ENCODE results near the gene FBLN1.
"Not testable (repeated sequence)": the region's sequence is repeated elsewhere in the genome, so short reads cannot be mapped to it uniquely, and the experiment has no call there.

FBLN1 gene

DNA sequence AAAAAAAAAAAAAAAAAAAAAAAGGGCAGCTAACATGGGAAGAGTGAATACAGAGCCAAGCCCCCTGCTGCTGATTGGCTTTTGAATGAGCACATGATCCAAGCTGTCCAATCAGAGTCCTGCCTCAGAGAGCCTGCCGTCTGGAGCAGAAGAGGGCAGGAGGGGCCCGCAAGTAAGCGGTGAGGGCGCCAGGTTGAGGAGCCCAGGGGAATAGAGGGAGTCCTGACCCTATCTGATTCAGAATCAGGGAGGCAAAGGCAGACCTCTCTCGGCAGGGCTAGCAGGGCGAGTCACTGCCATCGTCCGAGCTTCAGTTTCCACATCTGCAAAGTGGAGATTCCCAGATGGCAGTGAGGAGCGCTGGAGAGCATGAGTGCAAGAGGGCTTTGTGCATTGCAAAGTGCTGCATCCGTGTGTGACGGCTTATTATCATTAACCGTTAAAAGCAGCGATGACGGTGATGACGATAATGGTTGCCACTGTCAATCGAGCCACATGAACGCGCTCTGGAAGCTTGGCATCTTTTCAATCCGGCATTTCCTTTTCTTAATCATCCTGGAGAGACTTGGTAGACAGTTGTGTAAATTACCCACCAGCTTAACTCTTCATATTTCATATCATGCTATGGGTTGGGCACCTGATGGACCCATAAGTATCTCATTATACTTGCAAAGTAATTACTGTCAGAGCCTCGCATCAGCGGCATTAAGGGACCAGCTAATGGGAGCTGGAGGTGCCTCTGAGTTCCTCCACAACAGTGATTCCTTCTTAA is 100.3 kb downstream of the FBLN1 start:
- Mint-ChIP-seq H3K9me3 (no peaks in the 10 kb centered on the region), H3K4me3 (no peak overlapping the region), H3K27me3 (peaks cover 6% of the 10 kb centered on the region), H3K36me3 (ENCODE audit: low read depth) (no peaks in the 10 kb centered on the region), H3K4me1 (ENCODE audit: low read depth) (no peaks in the 10 kb centered on the region), H3K27ac (no peak overlapping the region)
- DNase-seq = no peak

DNA sequence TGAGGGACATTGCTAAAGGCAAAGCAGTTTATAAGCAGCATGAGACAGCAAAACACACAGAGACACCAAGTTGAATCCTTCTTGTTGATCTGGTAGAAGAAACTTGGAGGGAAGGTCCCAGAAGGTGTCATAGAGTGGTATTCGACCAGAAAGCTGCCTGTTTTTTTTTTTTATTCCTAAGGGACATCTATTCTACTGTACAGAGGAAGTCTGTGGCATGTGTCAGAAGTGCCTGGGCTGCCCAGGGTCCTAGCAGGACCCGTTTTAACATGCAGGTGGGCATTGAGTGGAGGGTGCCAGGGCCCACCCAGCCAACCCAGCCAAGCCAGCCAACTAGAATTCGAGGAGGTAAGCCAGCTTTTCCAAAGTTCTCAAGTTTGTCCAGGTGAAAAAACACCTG is 100.9 kb downstream of the FBLN1 start:
- Mint-ChIP-seq H3K27ac (no peak overlapping the region), H3K27me3 (peaks cover 6% of the 10 kb centered on the region), H3K4me1 (ENCODE audit: low read depth) (peaks cover 5% of the 10 kb centered on the region), H3K4me3 (no peak overlapping the region), H3K9me3 (no peaks in the 10 kb centered on the region), H3K36me3 (ENCODE audit: low read depth) (no peaks in the 10 kb centered on the region)
- DNase-seq = no peak

DNA sequence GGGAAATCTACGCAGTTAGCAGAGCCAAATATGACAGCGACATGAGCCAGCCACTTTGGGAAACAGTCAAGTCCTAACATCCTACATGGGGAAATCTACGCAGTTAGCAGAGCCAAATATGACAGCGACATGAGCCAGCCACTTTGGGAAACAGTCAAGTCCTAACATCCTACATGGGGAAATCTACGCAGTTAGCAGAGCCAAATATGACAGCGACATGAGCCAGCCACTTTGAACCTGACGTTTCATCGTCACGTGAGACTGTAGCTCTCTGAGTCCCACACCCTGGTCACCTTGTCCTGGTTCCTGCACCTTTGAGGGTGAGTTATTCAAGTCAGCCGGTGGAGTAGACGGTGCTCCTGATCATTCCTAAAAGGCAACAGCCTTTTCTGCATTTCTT is 105.4 kb downstream of the FBLN1 start:
- not testable (repeated sequence) for H3K9me3 Mint-ChIP-seq; H3K27ac Mint-ChIP-seq; H3K4me3 Mint-ChIP-seq; H3K36me3 Mint-ChIP-seq (ENCODE audit: low read depth); H3K27me3 Mint-ChIP-seq; DNase-seq
- peaks cover 14% of the 10 kb centered on the region for H3K4me1 Mint-ChIP-seq (ENCODE audit: low read depth)

DNA sequence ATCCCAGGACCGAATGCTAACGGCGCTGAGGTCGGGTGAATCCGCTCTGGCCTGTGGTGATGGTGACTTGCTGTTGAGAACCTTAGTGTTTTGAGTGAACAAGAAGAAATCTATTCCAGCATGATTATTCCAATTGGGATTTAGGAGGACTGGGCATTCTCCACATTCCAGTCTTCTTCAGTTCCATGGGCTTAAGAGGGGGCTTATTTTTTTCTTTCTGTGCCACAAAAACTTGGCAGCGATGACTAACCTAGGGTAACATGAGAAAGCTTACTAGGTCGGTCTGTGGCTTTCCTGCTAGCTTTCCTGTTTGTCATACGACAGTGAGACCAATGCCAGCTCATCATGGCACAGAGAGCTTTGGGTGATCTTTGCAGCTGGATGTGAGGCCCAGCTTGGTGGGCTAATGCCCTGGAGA is 106.1 kb downstream of the FBLN1 start:
- Mint-ChIP-seq H3K4me1 (ENCODE audit: low read depth) (peaks cover 14% of the 10 kb centered on the region), H3K9me3 (no peaks in the 10 kb centered on the region), H3K4me3 (no peak overlapping the region), H3K36me3 (ENCODE audit: low read depth) (no peaks in the 10 kb centered on the region), H3K27me3 (peaks cover 4% of the 10 kb centered on the region), H3K27ac (peak overlapping the region; percentile 63)
- no peak for DNase-seq

DNA sequence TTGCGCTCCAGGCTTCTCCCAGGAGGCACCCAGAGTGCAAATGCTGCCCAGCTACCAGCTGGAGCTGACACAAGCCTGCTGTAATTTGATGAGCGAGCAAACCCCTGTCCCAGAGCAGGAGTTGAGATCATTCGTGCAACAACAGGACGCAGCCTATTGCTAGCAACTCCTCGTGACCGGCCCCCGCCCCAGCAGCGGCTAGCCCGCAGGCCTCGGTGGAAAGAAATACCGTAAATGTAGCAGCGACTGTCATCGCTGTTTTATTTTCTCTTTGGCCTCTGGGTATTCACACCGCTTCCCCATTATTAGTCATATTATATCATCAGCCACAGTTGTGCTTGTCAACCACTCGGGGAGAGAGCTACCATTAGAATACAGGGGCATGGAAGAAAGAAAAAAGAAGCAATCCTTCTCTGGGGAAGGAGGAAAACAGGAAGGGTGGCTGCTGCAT is 109.8 kb downstream of the FBLN1 start:
- peak; percentile 41 for DNase-seq
- Mint-ChIP-seq H3K27ac (peak overlapping the region; percentile 39), H3K4me3 (no peak overlapping the region), H3K27me3 (no peaks in the 10 kb centered on the region), H3K9me3 (no peaks in the 10 kb centered on the region), H3K36me3 (ENCODE audit: low read depth) (no peaks in the 10 kb centered on the region), H3K4me1 (ENCODE audit: low read depth) (peaks cover 14% of the 10 kb centered on the region)

DNA sequence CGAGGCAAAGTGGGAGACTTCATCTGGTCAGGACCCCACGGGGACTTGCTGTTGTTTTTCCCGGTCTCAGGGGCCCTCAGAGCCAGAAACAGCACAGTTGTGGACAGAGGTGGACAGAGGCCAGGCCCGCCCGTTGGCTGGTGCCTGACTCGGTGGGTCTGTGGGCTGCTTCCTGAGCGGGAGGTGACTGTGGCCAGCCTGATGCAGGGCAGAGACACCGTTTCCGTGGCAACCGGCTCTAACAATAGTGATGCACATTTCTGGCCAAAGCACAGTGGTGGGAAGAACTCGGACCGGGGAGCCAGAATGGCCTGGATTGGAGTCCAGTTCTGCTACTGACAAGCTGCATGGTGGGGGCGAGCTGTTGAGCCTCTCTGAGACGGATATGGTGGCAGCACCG is 110.3 kb downstream of the FBLN1 start:
- Mint-ChIP-seq H3K27ac (peak overlapping the region; percentile 39), H3K4me1 (ENCODE audit: low read depth) (peaks cover 14% of the 10 kb centered on the region), H3K4me3 (no peak overlapping the region), H3K36me3 (ENCODE audit: low read depth) (no peaks in the 10 kb centered on the region), H3K9me3 (no peaks in the 10 kb centered on the region), H3K27me3 (no peaks in the 10 kb centered on the region)
- no peak for DNase-seq

DNA sequence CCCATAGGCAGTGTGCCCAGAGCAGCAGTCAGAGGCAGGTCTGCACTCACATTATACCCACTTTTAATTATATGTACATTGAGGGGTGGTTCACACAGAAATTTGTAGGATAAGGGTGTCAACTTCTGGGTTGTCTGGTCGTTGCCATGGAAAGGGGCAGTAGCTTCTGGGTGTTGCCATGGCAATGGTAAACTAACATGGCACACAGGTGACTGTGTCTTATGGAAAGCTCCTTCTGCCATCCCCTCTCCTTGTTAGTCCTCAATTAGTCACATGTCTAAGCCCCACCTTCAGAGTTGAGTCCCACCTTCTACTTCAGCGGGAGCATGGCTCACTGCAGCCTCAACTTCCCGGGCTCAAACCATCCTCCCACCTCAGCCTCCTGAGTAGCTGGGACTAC is 112.7 kb downstream of the FBLN1 start:
- Mint-ChIP-seq H3K36me3 (ENCODE audit: low read depth) (no peaks in the 10 kb centered on the region), H3K4me1 (ENCODE audit: low read depth) (peaks cover 10% of the 10 kb centered on the region), H3K9me3 (no peaks in the 10 kb centered on the region), H3K4me3 (no peak overlapping the region), H3K27ac (no peak overlapping the region), H3K27me3 (no peaks in the 10 kb centered on the region)
- DNase-seq = no peak

DNA sequence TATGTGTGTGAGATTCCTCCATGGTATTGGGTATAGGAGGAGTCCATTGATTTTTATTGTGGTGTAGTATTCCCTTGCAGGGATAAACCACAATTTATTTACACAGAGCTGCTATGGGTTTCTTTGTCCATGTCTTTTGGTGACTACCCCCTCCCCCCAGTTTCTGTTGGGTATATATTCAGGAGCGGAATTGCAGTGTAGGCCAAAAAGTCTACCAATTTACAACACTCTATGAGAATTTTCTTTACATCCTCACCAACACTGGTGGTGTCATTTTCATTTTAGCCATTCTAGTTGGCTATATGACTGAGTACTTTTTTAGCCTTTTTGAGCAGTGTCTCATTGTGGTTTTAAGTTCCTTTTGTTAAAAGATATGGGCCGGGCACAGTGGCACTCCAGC is 113.7 kb downstream of the FBLN1 start:
- Mint-ChIP-seq H3K36me3 (ENCODE audit: low read depth) (no peaks in the 10 kb centered on the region), H3K9me3 (no peaks in the 10 kb centered on the region), H3K27me3 (no peaks in the 10 kb centered on the region), H3K27ac (no peak overlapping the region), H3K4me1 (ENCODE audit: low read depth) (peaks cover 10% of the 10 kb centered on the region), H3K4me3 (no peak overlapping the region)
- no peak for DNase-seq

DNA sequence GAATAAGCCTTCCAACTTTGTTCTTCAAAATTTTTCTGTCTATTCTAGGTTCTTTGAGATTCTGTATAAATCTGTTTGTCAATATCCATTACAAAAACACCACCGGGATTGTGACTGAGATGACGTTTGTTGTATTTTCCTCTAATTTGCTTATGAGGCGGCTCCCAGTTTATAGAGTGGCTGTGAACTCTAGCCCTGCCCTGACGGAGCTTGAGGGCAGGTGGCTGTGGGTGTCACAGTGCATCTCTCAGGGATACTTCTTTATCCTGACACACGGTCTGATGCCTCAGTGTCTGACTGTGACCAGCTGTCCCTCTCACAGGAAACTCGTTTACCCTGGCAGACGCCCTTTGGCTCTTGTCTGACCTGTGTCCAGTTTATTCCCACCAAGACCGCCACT is 115.3 kb downstream of the FBLN1 start:
- DNase-seq = no peak
- no peaks in the 10 kb centered on the region for H3K36me3 Mint-ChIP-seq (ENCODE audit: low read depth)
- no peak overlapping the region for H3K27ac Mint-ChIP-seq
- H3K27me3 Mint-ChIP-seq = no peaks in the 10 kb centered on the region
- H3K4me3 Mint-ChIP-seq = no peak overlapping the region
- peaks cover 5% of the 10 kb centered on the region for H3K4me1 Mint-ChIP-seq (ENCODE audit: low read depth)
- no peaks in the 10 kb centered on the region for H3K9me3 Mint-ChIP-seq

DNA sequence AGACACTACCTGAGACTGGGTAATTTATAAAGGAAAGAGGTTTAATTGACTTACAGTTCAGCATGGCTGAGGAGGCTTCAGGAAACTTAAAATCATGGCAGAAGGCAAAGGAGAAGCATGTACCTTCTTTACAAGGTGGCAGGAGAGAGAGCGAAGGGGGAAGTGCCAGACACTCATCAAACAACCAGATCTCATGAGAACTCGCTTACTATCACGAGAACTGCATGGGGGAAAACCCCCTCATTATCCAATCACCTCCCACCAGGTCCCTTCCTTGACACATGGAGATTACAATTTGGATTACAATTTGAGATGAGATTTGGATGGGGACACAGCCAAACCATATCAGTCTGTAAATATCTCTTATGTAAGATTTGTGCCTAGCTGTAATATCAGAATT is 118.0 kb downstream of the FBLN1 start:
- no peak for DNase-seq
- H3K27me3 Mint-ChIP-seq = no peaks in the 10 kb centered on the region
- H3K27ac Mint-ChIP-seq = no peak overlapping the region
- no peak overlapping the region for H3K4me3 Mint-ChIP-seq
- peaks cover 5% of the 10 kb centered on the region for H3K4me1 Mint-ChIP-seq (ENCODE audit: low read depth)
- no peaks in the 10 kb centered on the region for H3K9me3 Mint-ChIP-seq
- H3K36me3 Mint-ChIP-seq (ENCODE audit: low read depth) = no peaks in the 10 kb centered on the region

DNA sequence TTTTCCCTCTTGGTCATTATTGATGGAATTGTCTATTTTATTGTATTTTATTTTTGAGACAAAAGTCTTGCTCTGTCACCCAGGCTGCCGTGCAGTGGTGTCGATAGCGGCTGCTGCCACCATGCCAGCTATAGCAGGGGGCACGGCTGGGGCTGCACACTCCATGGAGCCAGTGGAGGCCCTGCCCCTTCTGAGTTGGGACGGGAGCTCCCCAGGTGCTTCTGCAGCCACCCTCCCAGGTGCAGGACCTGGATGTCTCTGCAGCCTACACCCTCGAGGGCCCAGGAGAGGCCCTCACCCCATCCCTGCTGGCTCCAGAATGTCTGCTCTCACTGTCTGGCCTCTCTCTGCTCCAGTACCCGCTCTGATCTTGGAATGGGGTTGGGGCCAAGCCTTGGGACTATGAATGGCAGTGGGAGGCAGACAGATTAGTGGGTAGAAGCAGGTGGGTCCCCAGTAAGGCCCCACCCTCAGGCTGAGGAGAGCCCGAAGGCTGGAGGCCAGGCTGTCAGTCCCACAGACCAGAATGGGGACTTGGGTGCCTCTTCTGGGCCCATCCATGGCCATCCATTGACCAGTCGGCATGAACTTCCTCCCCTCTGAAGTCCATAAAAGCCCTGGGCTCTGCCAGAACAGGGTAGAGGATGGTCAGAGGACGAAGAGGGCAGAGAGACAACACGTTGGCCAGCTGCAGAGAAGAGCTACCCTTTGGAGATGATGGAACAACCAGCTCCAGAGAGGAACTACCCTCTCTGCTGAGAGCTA is 119.3 kb downstream of the FBLN1 start:
- Mint-ChIP-seq H3K4me3 (no peak overlapping the region), H3K36me3 (ENCODE audit: low read depth) (no peaks in the 10 kb centered on the region), H3K27me3 (peaks cover 6% of the 10 kb centered on the region), H3K9me3 (no peaks in the 10 kb centered on the region), H3K27ac (no peak overlapping the region), H3K4me1 (ENCODE audit: low read depth) (peaks cover 5% of the 10 kb centered on the region)
- DNase-seq = no peak

DNA sequence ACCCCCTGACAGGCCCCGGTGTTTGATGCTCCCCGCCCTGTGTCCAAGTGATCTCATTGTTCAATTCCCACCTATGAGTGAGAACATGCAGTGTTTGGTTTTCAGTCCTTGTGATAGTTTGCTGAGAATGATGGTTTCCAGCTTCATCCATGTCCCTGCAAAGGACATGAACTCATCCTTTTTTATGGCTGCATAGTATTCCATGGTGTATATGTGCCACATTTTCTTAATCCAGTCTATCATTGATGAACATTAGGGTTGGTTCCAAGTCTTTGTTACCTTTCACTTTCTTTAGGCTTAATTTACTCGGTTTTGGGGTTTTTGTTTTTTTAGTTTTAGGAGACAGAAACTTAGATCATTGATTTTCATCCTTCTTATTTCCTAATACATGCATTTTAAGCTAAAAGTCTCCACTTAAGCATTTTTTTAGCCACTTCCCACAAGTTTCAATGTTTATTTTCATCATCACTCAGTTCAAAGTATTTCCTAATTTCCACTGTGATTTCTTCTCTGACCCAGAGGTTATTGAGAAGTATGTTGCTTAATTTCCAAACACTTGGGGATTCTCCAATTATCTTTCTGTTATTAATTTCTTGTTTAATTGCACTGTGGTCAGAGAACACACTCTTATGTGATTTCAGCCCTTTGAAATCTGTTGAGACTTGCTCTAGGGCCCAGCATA is 120.9 kb downstream of the FBLN1 start:
- DNase-seq; H3K9me3 Mint-ChIP-seq; H3K27me3 Mint-ChIP-seq; H3K27ac Mint-ChIP-seq; H3K4me3 Mint-ChIP-seq; H3K36me3 Mint-ChIP-seq (ENCODE audit: low read depth); H3K4me1 Mint-ChIP-seq (ENCODE audit: low read depth): not testable (repeated sequence)

DNA sequence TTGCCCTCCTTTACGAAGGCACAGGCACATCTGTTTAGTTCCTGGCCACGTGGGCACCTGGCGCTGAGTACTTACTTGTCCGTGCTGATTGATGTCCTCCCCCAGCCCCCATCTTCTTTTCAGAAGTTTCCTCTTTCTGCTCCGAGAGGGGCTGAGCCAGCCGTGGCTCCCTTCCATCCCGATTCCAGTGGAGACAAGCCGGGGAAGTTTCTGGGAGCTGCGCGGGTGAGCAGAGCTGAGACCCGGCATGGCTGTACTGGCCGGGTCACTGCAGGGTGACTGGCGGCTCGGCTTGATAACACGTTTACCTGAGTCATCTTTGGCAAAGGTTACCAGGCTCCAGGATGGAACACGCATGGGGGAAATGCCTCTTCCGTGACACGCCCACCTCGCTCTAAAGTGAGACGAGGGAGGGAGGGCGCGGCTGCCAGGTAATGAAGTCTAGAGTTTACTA is 123.5 kb downstream of the FBLN1 start:
- peaks cover 28% of the 10 kb centered on the region for H3K27me3 Mint-ChIP-seq
- no peaks in the 10 kb centered on the region for H3K9me3 Mint-ChIP-seq
- no peaks in the 10 kb centered on the region for H3K36me3 Mint-ChIP-seq (ENCODE audit: low read depth)
- no peaks in the 10 kb centered on the region for H3K4me1 Mint-ChIP-seq (ENCODE audit: low read depth)
- no peak for DNase-seq
- no peak overlapping the region for H3K4me3 Mint-ChIP-seq
- no peak overlapping the region for H3K27ac Mint-ChIP-seq

DNA sequence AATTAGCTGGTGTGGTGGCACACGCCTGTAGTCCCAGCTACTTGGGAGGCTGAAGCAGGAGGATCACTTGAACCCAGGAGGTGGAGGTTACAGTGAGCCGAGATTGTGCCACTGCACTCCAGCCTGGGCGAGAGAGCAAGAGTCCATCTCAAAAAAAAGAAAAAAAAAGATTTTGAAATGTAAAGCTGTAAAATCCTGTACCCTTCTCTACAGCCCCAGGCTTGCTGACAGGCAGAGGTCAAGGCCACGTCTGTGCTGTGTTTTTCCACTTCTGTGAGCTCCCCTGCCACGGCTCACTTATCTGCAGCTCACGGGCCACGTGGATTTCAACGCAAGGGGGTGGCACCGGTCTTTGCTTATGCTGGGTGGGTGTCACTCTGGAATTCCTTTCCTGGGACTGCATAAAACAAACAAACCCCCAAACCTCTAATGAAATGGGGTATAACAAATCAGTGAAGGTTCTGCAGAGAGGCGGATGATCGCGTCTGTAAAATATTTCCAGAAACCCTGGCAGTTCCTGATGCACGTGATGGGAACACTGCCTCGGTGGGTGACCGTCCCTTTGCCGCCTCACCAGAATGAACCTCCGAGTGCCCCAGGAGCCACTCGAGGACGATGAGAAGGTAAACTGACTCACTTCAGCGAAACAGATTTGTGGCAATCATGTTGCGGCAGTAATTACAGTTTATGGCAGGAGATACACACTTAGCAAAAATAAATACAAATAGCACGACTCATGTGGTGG is 125.0 kb downstream of the FBLN1 start:
- Mint-ChIP-seq H3K27ac (no peak overlapping the region), H3K9me3 (no peaks in the 10 kb centered on the region), H3K27me3 (peaks cover 42% of the 10 kb centered on the region), H3K36me3 (ENCODE audit: low read depth) (no peaks in the 10 kb centered on the region), H3K4me1 (ENCODE audit: low read depth) (no peaks in the 10 kb centered on the region), H3K4me3 (no peak overlapping the region)
- DNase-seq = no peak
